H9 (cell line): Measurements from ENCODE around the gene MGAT5B. TPM values are rescaled to one million over a fixed set of nuclear protein-coding genes. Genes with fewer than 3 reads are reported as not detected.

Source experiments
- DNase-seq: peaks from one replicate; pipeline ENCODE4 v3.0.0-alpha.2; 2017
- H2AFZ ChIP-seq: one replicate; pipeline ENCODE4 v1.6.1; 2013; ENCODE audit warnings: mild to moderate bottlenecking, low read length, control low read depth, moderate library complexity
- H2AK5ac ChIP-seq: 2 replicates; pipeline ENCODE4 v1.6.1; 2013; ENCODE audit warnings: low read length, control low read depth, mixed read lengths; ENCODE audit not compliant: insufficient read length
- H2BK120ac ChIP-seq: one replicate; pipeline ENCODE4 v1.6.1; 2013; ENCODE audit warnings: low read depth, mild to moderate bottlenecking, low read length, control low read depth, inconsistent platforms; ENCODE audit not compliant: poor library complexity, severe bottlenecking
- H2BK12ac ChIP-seq: 2 replicates; pipeline ENCODE4 v1.6.1; 2013; ENCODE audit warnings: low read length, control low read depth, mixed read lengths, low read depth; ENCODE audit not compliant: insufficient read length
- H2BK15ac ChIP-seq: 2 replicates; pipeline ENCODE4 v1.6.1; 2013; ENCODE audit warnings: low read depth, low read length, control low read depth
- H2BK20ac ChIP-seq: one replicate; pipeline ENCODE4 v1.6.1; 2013; ENCODE audit warnings: low read depth, mild to moderate bottlenecking, low read length, control low read depth, inconsistent platforms; ENCODE audit not compliant: poor library complexity, severe bottlenecking
- H2BK5ac ChIP-seq: 2 replicates; pipeline ENCODE4 v1.6.1; 2013; ENCODE audit warnings: low read length, control low read depth, mixed read lengths; ENCODE audit not compliant: insufficient read length
- H3K14ac ChIP-seq: 2 replicates; pipeline ENCODE4 v1.6.1; 2013; ENCODE audit warnings: low read length, control low read depth; ENCODE audit not compliant: insufficient read depth
- H3K18ac ChIP-seq: 2 replicates; pipeline ENCODE4 v1.6.1; 2013; ENCODE audit warnings: low read depth, mild to moderate bottlenecking, mixed read lengths, low read length, control low read depth; ENCODE audit not compliant: insufficient read length
- H3K23ac ChIP-seq: 2 replicates; pipeline ENCODE4 v1.6.1; 2013; ENCODE audit warnings: low read length, control low read depth, mixed read lengths, low read depth; ENCODE audit not compliant: insufficient read length
- H3K23me2 ChIP-seq: 2 replicates; pipeline ENCODE4 v1.6.1; 2013; ENCODE audit warnings: low read depth, mild to moderate bottlenecking, mixed read lengths, low read length, control low read depth; ENCODE audit not compliant: insufficient read length, poor library complexity, severe bottlenecking
- H3K27ac ChIP-seq: 2 replicates; pipeline ENCODE4 v1.5.1; 2013; ENCODE audit warnings: low read length, control low read depth, mixed read lengths, low read depth; ENCODE audit not compliant: insufficient read length
- H3K27me3 ChIP-seq: 2 replicates; pipeline ENCODE4 v1.6.1; 2013; ENCODE audit warnings: low read length, control low read depth, inconsistent platforms; ENCODE audit not compliant: insufficient read depth
- H3K4ac ChIP-seq: 2 replicates; pipeline ENCODE4 v1.6.1; 2013; ENCODE audit warnings: low read depth, mild to moderate bottlenecking, control low read depth, inconsistent platforms, low read length, moderate library complexity
- H3K4me1 ChIP-seq: 2 replicates; pipeline ENCODE4 v1.6.1; 2013; ENCODE audit warnings: low read length, control low read depth, inconsistent platforms; ENCODE audit not compliant: insufficient read depth
- H3K4me2 ChIP-seq: 2 replicates; pipeline ENCODE4 v1.6.1; 2013; ENCODE audit warnings: low read length, control low read depth, mixed read lengths; ENCODE audit not compliant: insufficient read length, insufficient read depth
- H3K56ac ChIP-seq: 2 replicates; pipeline ENCODE4 v1.6.1; 2013; ENCODE audit warnings: low read depth, mild to moderate bottlenecking, mixed read lengths, low read length, control low read depth; ENCODE audit not compliant: insufficient read length
- H3K79me1 ChIP-seq: 2 replicates; pipeline ENCODE4 v1.6.1; 2013; ENCODE audit warnings: low read depth, mild to moderate bottlenecking, moderate library complexity, low read length, control low read depth, inconsistent platforms; ENCODE audit not compliant: insufficient read depth, poor library complexity, severe bottlenecking
- H3K79me2 ChIP-seq: 2 replicates; pipeline ENCODE4 v1.6.1; 2013; ENCODE audit warnings: low read length, control low read depth, inconsistent platforms; ENCODE audit not compliant: insufficient read depth
- H3K9ac ChIP-seq: 2 replicates; pipeline ENCODE4 v1.6.1; 2013; ENCODE audit warnings: low read length, control low read depth, mixed read lengths; ENCODE audit not compliant: insufficient read length; ENCODE audit errors: extremely low read depth
- H3K9me3 ChIP-seq: one replicate; pipeline ENCODE4 v1.6.1; 2013; ENCODE audit warnings: low read depth, low read length, inconsistent platforms; ENCODE audit not compliant: control insufficient read depth
- H3T11ph ChIP-seq: one replicate; pipeline ENCODE4 v1.6.1; 2013; ENCODE audit warnings: mild to moderate bottlenecking, low read length, control low read depth, inconsistent platforms
- H4K20me1 ChIP-seq: one replicate; pipeline ENCODE4 v1.6.1; 2013; ENCODE audit not compliant: control insufficient read depth, insufficient read length, insufficient read depth
- H4K5ac ChIP-seq: 2 replicates; pipeline ENCODE4 v1.6.1; 2013; ENCODE audit warnings: low read depth, mild to moderate bottlenecking, mixed read lengths, low read length, control low read depth; ENCODE audit not compliant: insufficient read length
- H4K8ac ChIP-seq: replicated peaks from 2 replicates; pipeline ENCODE4 v1.6.1; 2013; ENCODE audit warnings: low read length, control low read depth, mixed read lengths, low read depth; ENCODE audit not compliant: insufficient read length
- H4K91ac ChIP-seq: 2 replicates; pipeline ENCODE4 v1.6.1; 2013; ENCODE audit warnings: low read depth, mild to moderate bottlenecking, moderate library complexity, mixed read lengths, low read length, control low read depth; ENCODE audit not compliant: insufficient read length
- H3K27ac Mint-ChIP-seq, 3 experiments: 2 replicates in 2 of 3; 3 replicates in 1 of 3; pipeline ENCODE4 v1.8.0; 2020 to 2021; ENCODE audit warnings: mixed read lengths in 3 of 3, mild to moderate bottlenecking in 1 of 3, moderate library complexity in 1 of 3
- H3K27me3 Mint-ChIP-seq: 2 replicates; pipeline ENCODE4 v1.8.0; 2021; ENCODE audit warnings: low read depth, mild to moderate bottlenecking, moderate library complexity, mixed read lengths
- H3K36me3 Mint-ChIP-seq, 3 experiments: 2 replicates in 2 of 3; 3 replicates in 1 of 3; pipeline ENCODE4 v1.8.0; 2020 to 2021; ENCODE audit warnings: low read depth in 3 of 3, mixed read lengths in 3 of 3; ENCODE audit not compliant: insufficient read depth in 1 of 3
- H3K4me1 Mint-ChIP-seq, 2 experiments: 2 replicates each; pipeline ENCODE4 v1.8.0; 2020; ENCODE audit warnings: mixed read lengths in 2 of 2
- H3K4me3 Mint-ChIP-seq, 2 experiments: 2 replicates in 1 of 2; 3 replicates in 1 of 2; pipeline ENCODE4 v1.8.0; 2020 to 2021; ENCODE audit warnings: mild to moderate bottlenecking in 2 of 2, mixed read lengths in 2 of 2, moderate library complexity in 1 of 2
- H3K9me3 Mint-ChIP-seq, 2 experiments: 2 replicates in 1 of 2; 3 replicates in 1 of 2; pipeline ENCODE4 v1.8.0; 2020; ENCODE audit warnings: mild to moderate bottlenecking in 2 of 2, mixed read lengths in 2 of 2, moderate library complexity in 1 of 2
- WGBS: extraction: QIAGEN DNeasy Blood & Tissue Kit; methylation state at CpG from one replicate; pipeline ENCODE4 v1.1.7; 2013; ENCODE audit warnings: missing lambda C conversion rate, low lambda C conversion rate, mixed read lengths; ENCODE audit not compliant: insufficient read length; ENCODE audit errors: extremely low coverage; 5-methylcytosine and 5-hydroxymethylcytosine counted together
- total RNA-seq: library from RNA; stranded (reverse); gene quantifications from 2 replicates; pipeline ENCODE4 v1.2.1, GENCODE V29; 2021
- TF ChIP-seq, protein P1 (sequence below): fragments of 200-600 bp; sonication (generic); conservative IDR thresholded peaks from 3 replicates; pipeline ENCODE4 v1.8.0; 2021; ENCODE audit warnings: antibody characterized with exemption, mild to moderate bottlenecking

MGAT5B gene
- total RNA-seq, 1 experiment from 2014 or later: 4.9 TPM

- Mint-ChIP-seq H3K27me3 (peaks cover 49% of the 10 kb centered on the region), H3K4me3 (no peak overlapping the region), H3K36me3 (no peaks in the 10 kb centered on the region; a peak in 1 of 7 replicates), H3K4me1 (peaks cover 12 to 13% of the 10 kb centered on the region in 2 experiments), H3K27ac (no peak overlapping the region), H3K9me3 (no peaks in the 10 kb centered on the region; a peak in 2 of 5 replicates)
- no peak for DNase-seq
- Histone ChIP-seq H3K18ac (no peak overlapping the region), H3T11ph (no peak overlapping the region), H3K14ac (no peak overlapping the region), H3K56ac (no peak overlapping the region), H2BK12ac (no peak overlapping the region), H2AK5ac (no peak overlapping the region), H2AFZ (no peak overlapping the region), H3K4me2 (no peak overlapping the region), H3K27me3 (peaks cover 4% of the 10 kb centered on the region; the same call in 1 of the 2 replicates), H4K5ac (no peak overlapping the region), H2BK5ac (no peak overlapping the region), H3K4me1 (peaks cover 3% of the 10 kb centered on the region; the same call in 1 of the 2 replicates), H2BK120ac (no peak overlapping the region), H2BK20ac (no peak overlapping the region), H4K8ac (no peak overlapping the region), H3K27ac (no peak overlapping the region), H4K91ac (no peak overlapping the region), H3K4ac (no peak overlapping the region), H2BK15ac (no peak overlapping the region), H3K23ac (no peak overlapping the region), H3K9me3 (no peaks in the 10 kb centered on the region), H3K79me2 (no peaks in the 10 kb centered on the region), H3K9ac (no peak overlapping the region), H4K20me1 (peaks cover 5% of the 10 kb centered on the region), H3K23me2 (peaks cover 17% of the 10 kb centered on the region), H3K79me1 (no peaks in the 10 kb centered on the region)
- no CpG with 5 or more reads among the region's 5 CpGs for WGBS
- TF ChIP-seq, protein P1, sequence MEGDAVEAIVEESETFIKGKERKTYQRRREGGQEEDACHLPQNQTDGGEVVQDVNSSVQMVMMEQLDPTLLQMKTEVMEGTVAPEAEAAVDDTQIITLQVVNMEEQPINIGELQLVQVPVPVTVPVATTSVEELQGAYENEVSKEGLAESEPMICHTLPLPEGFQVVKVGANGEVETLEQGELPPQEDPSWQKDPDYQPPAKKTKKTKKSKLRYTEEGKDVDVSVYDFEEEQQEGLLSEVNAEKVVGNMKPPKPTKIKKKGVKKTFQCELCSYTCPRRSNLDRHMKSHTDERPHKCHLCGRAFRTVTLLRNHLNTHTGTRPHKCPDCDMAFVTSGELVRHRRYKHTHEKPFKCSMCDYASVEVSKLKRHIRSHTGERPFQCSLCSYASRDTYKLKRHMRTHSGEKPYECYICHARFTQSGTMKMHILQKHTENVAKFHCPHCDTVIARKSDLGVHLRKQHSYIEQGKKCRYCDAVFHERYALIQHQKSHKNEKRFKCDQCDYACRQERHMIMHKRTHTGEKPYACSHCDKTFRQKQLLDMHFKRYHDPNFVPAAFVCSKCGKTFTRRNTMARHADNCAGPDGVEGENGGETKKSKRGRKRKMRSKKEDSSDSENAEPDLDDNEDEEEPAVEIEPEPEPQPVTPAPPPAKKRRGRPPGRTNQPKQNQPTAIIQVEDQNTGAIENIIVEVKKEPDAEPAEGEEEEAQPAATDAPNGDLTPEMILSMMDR: no peak
These were observed 2.0 kb upstream of the MGAT5B start for GRCh38 chr17:76866203-76866602.
